ENCODE measurements around the gene USP21. TPM values are rescaled to one million over a fixed set of nuclear protein-coding genes. Genes with fewer than 3 reads are reported as not detected.

USP21 gene
- total and polyA plus RNA-seq, 2 of the 13 experiments (the other 11 are each of a cell fraction or from before 2014, with no cell fraction given), result 10.1 to 33.1 TPM

GRCh38 chr1:161132410-161133219, 26.7 kb upstream of the USP21 start, which contains the start of gene DEDD (continued):
- TF ChIP-seq POGK (CRISPR knock-in tag; conservative IDR thresholded peaks at IDR 0.05) (peak; percentile 59; the same call in 1 of the 2 replicates), ZFP36L2 (CRISPR knock-in tag; IDR thresholded peaks at IDR 0.05) (no peak), JUNB (CRISPR knock-in tag; IDR thresholded peaks at IDR 0.05; ENCODE audit: borderline replicate concordance) (no peak), ZNF710 (CRISPR knock-in tag; IDR thresholded peaks at IDR 0.05; ENCODE audit: borderline replicate concordance) (0 out of 2 replicates have a peak, but pooled peaks have one; percentile 10), MIER2 (CRISPR knock-in tag; IDR thresholded peaks at IDR 0.05) (no peak), ZMYM4 (CRISPR knock-in tag; IDR thresholded peaks at IDR 0.05) (no peak), ZXDC (CRISPR knock-in tag; IDR thresholded peaks at IDR 0.05) (no peak), ZFP1 (CRISPR knock-in tag; IDR thresholded peaks at IDR 0.05) (0 out of 2 replicates have a peak, but pooled peaks have one; percentile 44), GTF2F1 (IDR thresholded peaks at IDR 0.05; ENCODE audit: low read length) (no peak), ZNF205 (CRISPR knock-in tag; IDR thresholded peaks at IDR 0.05) (peak; percentile 49; the same call in 1 of the 2 replicates), KDM4B (CRISPR knock-in tag; IDR thresholded peaks at IDR 0.05) (no peak), FLYWCH1 (CRISPR knock-in tag; IDR thresholded peaks at IDR 0.05) (no peak), ZBTB2 (CRISPR knock-in tag; IDR thresholded peaks at IDR 0.05; ENCODE audit: low read depth) (peak; percentile 99), HNRNPK (IDR thresholded peaks at IDR 0.05; ENCODE audit: low read depth, low read length, poor library complexity, severe bottlenecking) (peak; percentile 84), ZIK1 (CRISPR knock-in tag; IDR thresholded peaks at IDR 0.05; ENCODE audit: borderline replicate concordance, low read depth) (peak; percentile 65; the same call in 1 of the 2 replicates), ZNF235 (CRISPR knock-in tag; IDR thresholded peaks at IDR 0.05; ENCODE audit: borderline replicate concordance) (no peak), ZGPAT (CRISPR knock-in tag; IDR thresholded peaks at IDR 0.05) (no peak)
- TF ChIP-seq, protein P1, sequence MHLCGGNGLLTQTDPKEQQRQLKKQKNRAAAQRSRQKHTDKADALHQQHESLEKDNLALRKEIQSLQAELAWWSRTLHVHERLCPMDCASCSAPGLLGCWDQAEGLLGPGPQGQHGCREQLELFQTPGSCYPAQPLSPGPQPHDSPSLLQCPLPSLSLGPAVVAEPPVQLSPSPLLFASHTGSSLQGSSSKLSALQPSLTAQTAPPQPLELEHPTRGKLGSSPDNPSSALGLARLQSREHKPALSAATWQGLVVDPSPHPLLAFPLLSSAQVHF (CRISPR knock-in tag; IDR thresholded peaks at IDR 0.05), result no peak
